A549 (cell line): ENCODE measurements around the gene RYR1. TPM values are rescaled to one million over a fixed set of nuclear protein-coding genes. Genes with fewer than 3 reads are reported as not detected.

Source experiments
- ATAC-seq, 2 experiments: fragments of 200-7000 bp in 1 of 2; fragments of >200 bp in 1 of 2; cut with Nextera tagmentation in 1 of 2; cut with Tn5 transposase in 1 of 2; 3 replicates each; pipeline versions ENCODE4 v1.8.0 to v1.9.1; 2018 to 2020; ENCODE audit warnings: mild to moderate bottlenecking in 1 of 2, moderate library complexity in 1 of 2
- CTCF ChIA-PET: fragments of 300-600 bp; sonication (Branson Sonifier 250); formaldehyde crosslinking; extraction: SDS; loops from one replicate; lab custom pipeline; 2021; ENCODE audit warnings: antibody characterized with exemption, inconsistent platforms; lab: Yijun Ruan, JAX
- POLR2A ChIA-PET: fragments of 350-600 bp; formaldehyde crosslinking; extraction: SDS; loops from one replicate; lab custom pipeline; 2021; ENCODE audit warnings: antibody characterized with exemption, inconsistent platforms; lab: Yijun Ruan, JAX
- DNase-seq, 2 experiments: peaks; one replicate each; pipeline versions ENCODE4 v3.0.0 to v3.0.0-alpha.2; 2011 to 2016; ENCODE audit warnings: low read depth in 1 of 2, low spot score in 1 of 2
- FAIRE-seq: peaks from 2 replicates; lab custom pipeline; 2011; peaks lifted over from hg19 to GRCh38; lab: Jason Lieb, UNC
- H3K27ac ChIP-seq, 2 experiments: fragments of >200 bp; sonication (Bioruptor Twin); formaldehyde crosslinking; 3 replicates each; pipeline ENCODE4 v1.5.1; 2016 to 2017
- H3K4me1 ChIP-seq: fragments of >200 bp; sonication (Bioruptor Twin); formaldehyde crosslinking; 3 replicates; pipeline ENCODE4 v1.6.1; 2016
- H3K4me2 ChIP-seq: fragments of >200 bp; sonication (Bioruptor Twin); formaldehyde crosslinking; 3 replicates; pipeline ENCODE4 v1.6.1; 2016
- H3K4me3 ChIP-seq: fragments of >200 bp; sonication (Bioruptor Twin); formaldehyde crosslinking; 3 replicates; pipeline ENCODE4 v1.5.1; 2016
- H3K9me3 ChIP-seq: fragments of >200 bp; sonication (Bioruptor Twin); formaldehyde crosslinking; 3 replicates; pipeline ENCODE4 v1.6.1; 2016
- BHLHE40 ChIP-seq: IDR thresholded peaks from 2 replicates; pipeline ENCODE4 v1.6.1; 2012; ENCODE audit warnings: low read depth, low read length, inconsistent platforms
- CEBPB ChIP-seq, 2 experiments: fragments of >200 bp in 1 of 2; sonication (Bioruptor Twin) in 1 of 2; formaldehyde crosslinking in 1 of 2; IDR thresholded peaks; 2 replicates each; pipeline ENCODE4 v1.6.1; 2012 to 2016
- EP300 ChIP-seq, 2 experiments: fragments of >200 bp; sonication (Bioruptor Twin); formaldehyde crosslinking; IDR thresholded peaks; 2 replicates in 1 of 2; 3 replicates in 1 of 2; pipeline ENCODE4 v1.6.1; 2016 to 2017
- FOXS1 ChIP-seq: fragments of 250-450 bp; sonication (Bioruptor Pico); IDR thresholded peaks from 2 replicates; pipeline ENCODE4 v1.5.0; 2020; ENCODE audit warnings: mild to moderate bottlenecking, moderate library complexity
- JUNB ChIP-seq: fragments of >200 bp; sonication (Bioruptor Twin); formaldehyde crosslinking; IDR thresholded peaks from 2 replicates; pipeline ENCODE4 v1.6.1; 2016
- MAFK ChIP-seq: fragments of 450-650 bp; IDR thresholded peaks from 2 replicates; pipeline ENCODE4 v1.6.1; 2014; ENCODE audit not compliant: partially characterized antibody
- MAZ ChIP-seq: fragments of 150-350 bp; IDR thresholded peaks from 2 replicates; pipeline ENCODE4 v1.6.1; 2014; ENCODE audit warnings: antibody characterized with exemption, low read depth, low read length, borderline replicate concordance
- MYC ChIP-seq: IDR thresholded peaks from 2 replicates; pipeline ENCODE4 v1.6.1; 2012; ENCODE audit warnings: mild to moderate bottlenecking, inconsistent platforms, low read length, improper control_type of control experiment, borderline replicate concordance
- NR3C1 ChIP-seq: fragments of >200 bp; sonication (Bioruptor Twin); formaldehyde crosslinking; IDR thresholded peaks from 3 replicates; pipeline ENCODE4 v1.6.1; 2017
- POLR2A ChIP-seq: IDR thresholded peaks from 2 replicates; pipeline ENCODE4 v1.6.1; 2012; ENCODE audit warnings: mild to moderate bottlenecking, low read length
- TFCP2L1 ChIP-seq: fragments of 250-450 bp; sonication (Bioruptor Pico); IDR thresholded peaks from 2 replicates; pipeline ENCODE4 v1.5.0; 2021; ENCODE audit warnings: mild to moderate bottlenecking
- ZSCAN20 ChIP-seq: fragments of 250-450 bp; sonication (Bioruptor Pico); IDR thresholded peaks from 2 replicates; pipeline ENCODE4 v1.8.0; 2022; ENCODE audit warnings: mild to moderate bottlenecking, moderate library complexity
- whole genome bisulfite sequencing: methylation state at CpG from one replicate; pipeline ENCODE4 v1.1.6; 2017; ENCODE audit errors: missing lambda C conversion rate; 5-methylcytosine and 5-hydroxymethylcytosine counted together
- polyA plus RNA-seq, 4 experiments: library from polyadenylated mRNA; depleted of rRNA in 3 of 4; stranded (reverse); fragments of >200 nt; fragmentation: RNase III in 1 of 4; extraction: RNeasy Plus Mini Kit Qiagen cat#74134 plus additional on column Dnase treatment in 1 of 4; gene quantifications; 2 replicates in 3 of 4; 3 replicates in 1 of 4; pipeline ENCODE4 v1.2.3, GENCODE V29; 2011 to 2017
- TF ChIP-seq, protein P1 (sequence below): fragments of 250-450 bp; sonication (Bioruptor Pico); IDR thresholded peaks from 2 replicates; pipeline ENCODE4 v1.5.0; 2020; ENCODE audit warnings: low read depth, mild to moderate bottlenecking, moderate library complexity
- TF ChIP-seq, protein P2 (sequence below): fragments of 150-350 bp; IDR thresholded peaks from 2 replicates; pipeline ENCODE4 v1.6.1; 2014; ENCODE audit warnings: low read depth, mild to moderate bottlenecking, low read length
- TF ChIP-seq, protein P3 (sequence below): fragments of >200 bp; sonication (Bioruptor Twin); formaldehyde crosslinking; IDR thresholded peaks from 2 replicates; pipeline ENCODE4 v1.6.1; 2016
- TF ChIP-seq, protein P4 (sequence below): fragments of >200 bp; sonication (Bioruptor Twin); formaldehyde crosslinking; IDR thresholded peaks from 3 replicates; pipeline ENCODE4 v1.6.1; 2016
- TF ChIP-seq, protein P5 (sequence below): fragments of 250-450 bp; sonication (Bioruptor Pico); IDR thresholded peaks from 2 replicates; pipeline ENCODE4 v1.5.0; 2021; ENCODE audit warnings: mild to moderate bottlenecking, moderate library complexity, borderline replicate concordance
- TF ChIP-seq, protein P6 (sequence below): IDR thresholded peaks from 2 replicates; pipeline ENCODE4 v1.6.1; 2012; ENCODE audit warnings: low read depth, borderline replicate concordance
- TF ChIP-seq, protein P7 (sequence below): fragments of 450-650 bp; IDR thresholded peaks from 2 replicates; pipeline ENCODE4 v1.6.1; 2014; ENCODE audit warnings: antibody characterized with exemption

The RYR1 gene
- polyA plus RNA-seq, 2 of the 4 experiments (the other 2 are of a cell fraction), result 1.4 to 3.1 TPM

DNA sequence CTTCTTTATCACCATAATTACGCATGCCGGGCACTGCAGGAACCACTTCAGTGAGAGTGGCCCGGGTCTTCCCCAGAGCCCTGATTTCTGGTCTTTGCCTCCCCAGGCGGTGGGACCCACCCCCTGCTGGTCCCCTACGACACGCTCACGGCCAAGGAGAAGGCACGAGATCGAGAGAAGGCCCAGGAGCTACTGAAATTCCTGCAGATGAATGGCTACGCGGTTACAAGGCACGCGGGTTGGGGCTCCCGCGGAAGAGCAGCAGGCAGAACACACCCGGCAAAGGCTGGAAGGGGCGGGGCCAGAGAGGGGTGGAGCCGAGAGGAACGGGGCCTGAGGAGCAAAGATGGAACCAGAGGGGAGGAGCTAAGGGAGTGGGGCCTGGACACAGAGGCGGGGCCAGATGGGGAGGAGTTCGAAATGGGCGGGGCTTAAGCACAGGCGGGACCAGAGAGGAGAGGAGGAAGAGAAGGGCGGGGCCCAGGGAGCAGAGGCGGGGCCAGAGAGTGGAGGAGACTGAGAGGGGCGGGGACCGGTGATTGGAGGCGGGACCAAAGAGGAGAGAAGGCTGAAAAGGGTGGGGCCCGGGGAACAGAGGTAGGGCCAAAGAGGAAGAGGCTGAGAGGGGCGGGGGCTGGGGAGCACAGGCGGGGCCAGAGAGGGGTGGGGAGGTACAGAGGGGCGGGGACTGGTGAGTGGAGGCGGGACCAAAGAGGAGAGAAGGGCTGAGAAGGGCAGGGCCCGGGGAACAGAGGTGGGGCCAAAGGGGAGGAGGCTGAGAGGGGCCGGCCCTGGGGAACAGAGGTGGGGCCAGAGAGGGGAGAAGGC, 73.4 kb downstream of the RYR1 start (continued):
- TF ChIP-seq MYC, result no peak
- TF ChIP-seq, protein P1, sequence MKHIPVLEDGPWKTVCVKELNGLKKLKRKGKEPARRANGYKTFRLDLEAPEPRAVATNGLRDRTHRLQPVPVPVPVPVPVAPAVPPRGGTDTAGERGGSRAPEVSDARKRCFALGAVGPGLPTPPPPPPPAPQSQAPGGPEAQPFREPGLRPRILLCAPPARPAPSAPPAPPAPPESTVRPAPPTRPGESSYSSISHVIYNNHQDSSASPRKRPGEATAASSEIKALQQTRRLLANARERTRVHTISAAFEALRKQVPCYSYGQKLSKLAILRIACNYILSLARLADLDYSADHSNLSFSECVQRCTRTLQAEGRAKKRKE, result peak; percentile 65; the same call in 1 of the 2 replicates
- no peak for TF ChIP-seq MAFK
- no peak for TF ChIP-seq ZSCAN20 (CRISPR knock-in tag)
- no peak for TF ChIP-seq TFCP2L1 (CRISPR knock-in tag)
- TF ChIP-seq, protein P2, sequence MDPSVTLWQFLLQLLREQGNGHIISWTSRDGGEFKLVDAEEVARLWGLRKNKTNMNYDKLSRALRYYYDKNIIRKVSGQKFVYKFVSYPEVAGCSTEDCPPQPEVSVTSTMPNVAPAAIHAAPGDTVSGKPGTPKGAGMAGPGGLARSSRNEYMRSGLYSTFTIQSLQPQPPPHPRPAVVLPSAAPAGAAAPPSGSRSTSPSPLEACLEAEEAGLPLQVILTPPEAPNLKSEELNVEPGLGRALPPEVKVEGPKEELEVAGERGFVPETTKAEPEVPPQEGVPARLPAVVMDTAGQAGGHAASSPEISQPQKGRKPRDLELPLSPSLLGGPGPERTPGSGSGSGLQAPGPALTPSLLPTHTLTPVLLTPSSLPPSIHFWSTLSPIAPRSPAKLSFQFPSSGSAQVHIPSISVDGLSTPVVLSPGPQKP, result no peak
- TF ChIP-seq JUNB, result no peak
- TF ChIP-seq EP300 (IDR thresholded peaks at IDR 0.05), result no peak

DNA sequence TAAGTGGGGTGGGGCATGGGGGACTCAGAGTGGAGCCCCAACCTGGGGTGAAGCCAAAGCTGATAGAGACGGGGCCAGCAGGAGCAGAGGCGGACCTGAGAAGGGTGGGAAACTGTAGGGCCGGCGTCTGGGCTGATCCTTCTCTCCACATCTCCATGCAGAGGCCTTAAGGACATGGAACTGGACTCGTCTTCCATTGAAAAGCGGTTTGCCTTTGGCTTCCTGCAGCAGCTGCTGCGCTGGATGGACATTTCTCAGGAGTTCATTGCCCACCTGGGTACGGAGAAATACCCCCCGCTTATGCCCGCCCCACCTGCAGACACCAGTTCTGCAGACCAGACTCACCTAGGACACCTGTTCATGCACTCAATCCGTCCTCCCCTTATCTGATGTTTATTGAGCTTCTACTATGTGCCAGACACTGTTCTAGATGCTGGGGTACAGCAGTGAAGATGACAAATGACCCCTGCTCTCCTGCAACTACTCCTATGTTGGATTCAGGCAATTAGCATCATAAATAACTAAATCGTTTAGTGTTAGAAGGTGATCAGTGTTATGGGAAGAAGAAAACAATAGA, 74.1 kb downstream of the RYR1 start:
- Histone ChIP-seq H3K27ac (peak overlapping the region; percentile 19 to 49; a peak in 3 of 6 replicates), H3K4me3 (peak overlapping the region; percentile 32)
- WGBS, result 56% methylated on average over 12 of the region's 12 CpGs
- no peak for ATAC-seq
- CTCF ChIA-PET, result interaction anchor here (0.6 to 12.7 kb wide), 12 partner anchors 10 to 426 kb away, joined by 3 to 160 read pairs (median 4); partner anchors contain the start of genes FAM98C, MRPS12 and SARS2
- peak; percentile 67 for FAIRE-seq
- DNase-seq, result no peak
- no peak for TF ChIP-seq BHLHE40
- no peak for TF ChIP-seq CEBPB (IDR thresholded peaks at IDR 0.05)
- TF ChIP-seq MAZ, result no peak
- no peak for TF ChIP-seq POLR2A
- TF ChIP-seq, protein P3, sequence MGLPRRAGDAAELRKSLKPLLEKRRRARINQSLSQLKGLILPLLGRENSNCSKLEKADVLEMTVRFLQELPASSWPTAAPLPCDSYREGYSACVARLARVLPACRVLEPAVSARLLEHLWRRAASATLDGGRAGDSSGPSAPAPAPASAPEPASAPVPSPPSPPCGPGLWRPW, result no peak
- no peak for TF ChIP-seq ZSCAN20 (CRISPR knock-in tag)
- no peak for TF ChIP-seq FOXS1
- TF ChIP-seq, protein P1, result no peak
- TF ChIP-seq, protein P4, sequence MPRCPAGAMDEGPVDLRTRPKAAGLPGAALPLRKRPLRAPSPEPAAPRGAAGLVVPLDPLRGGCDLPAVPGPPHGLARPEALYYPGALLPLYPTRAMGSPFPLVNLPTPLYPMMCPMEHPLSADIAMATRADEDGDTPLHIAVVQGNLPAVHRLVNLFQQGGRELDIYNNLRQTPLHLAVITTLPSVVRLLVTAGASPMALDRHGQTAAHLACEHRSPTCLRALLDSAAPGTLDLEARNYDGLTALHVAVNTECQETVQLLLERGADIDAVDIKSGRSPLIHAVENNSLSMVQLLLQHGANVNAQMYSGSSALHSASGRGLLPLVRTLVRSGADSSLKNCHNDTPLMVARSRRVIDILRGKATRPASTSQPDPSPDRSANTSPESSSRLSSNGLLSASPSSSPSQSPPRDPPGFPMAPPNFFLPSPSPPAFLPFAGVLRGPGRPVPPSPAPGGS, result no peak
- TF ChIP-seq MAFK, result no peak
- TF ChIP-seq, protein P5, sequence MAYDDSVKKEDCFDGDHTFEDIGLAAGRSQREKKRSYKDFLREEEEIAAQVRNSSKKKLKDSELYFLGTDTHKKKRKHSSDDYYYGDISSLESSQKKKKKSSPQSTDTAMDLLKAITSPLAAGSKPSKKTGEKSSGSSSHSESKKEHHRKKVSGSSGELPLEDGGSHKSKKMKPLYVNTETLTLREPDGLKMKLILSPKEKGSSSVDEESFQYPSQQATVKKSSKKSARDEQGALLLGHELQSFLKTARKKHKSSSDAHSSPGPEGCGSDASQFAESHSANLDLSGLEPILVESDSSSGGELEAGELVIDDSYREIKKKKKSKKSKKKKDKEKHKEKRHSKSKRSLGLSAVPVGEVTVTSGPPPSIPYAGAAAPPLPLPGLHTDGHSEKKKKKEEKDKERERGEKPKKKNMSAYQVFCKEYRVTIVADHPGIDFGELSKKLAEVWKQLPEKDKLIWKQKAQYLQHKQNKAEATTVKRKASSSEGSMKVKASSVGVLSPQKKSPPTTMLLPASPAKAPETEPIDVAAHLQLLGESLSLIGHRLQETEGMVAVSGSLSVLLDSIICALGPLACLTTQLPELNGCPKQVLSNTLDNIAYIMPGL, result no peak
- TF ChIP-seq, protein P6, sequence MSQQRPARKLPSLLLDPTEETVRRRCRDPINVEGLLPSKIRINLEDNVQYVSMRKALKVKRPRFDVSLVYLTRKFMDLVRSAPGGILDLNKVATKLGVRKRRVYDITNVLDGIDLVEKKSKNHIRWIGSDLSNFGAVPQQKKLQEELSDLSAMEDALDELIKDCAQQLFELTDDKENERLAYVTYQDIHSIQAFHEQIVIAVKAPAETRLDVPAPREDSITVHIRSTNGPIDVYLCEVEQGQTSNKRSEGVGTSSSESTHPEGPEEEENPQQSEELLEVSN, result no peak
- TF ChIP-seq, protein P7, sequence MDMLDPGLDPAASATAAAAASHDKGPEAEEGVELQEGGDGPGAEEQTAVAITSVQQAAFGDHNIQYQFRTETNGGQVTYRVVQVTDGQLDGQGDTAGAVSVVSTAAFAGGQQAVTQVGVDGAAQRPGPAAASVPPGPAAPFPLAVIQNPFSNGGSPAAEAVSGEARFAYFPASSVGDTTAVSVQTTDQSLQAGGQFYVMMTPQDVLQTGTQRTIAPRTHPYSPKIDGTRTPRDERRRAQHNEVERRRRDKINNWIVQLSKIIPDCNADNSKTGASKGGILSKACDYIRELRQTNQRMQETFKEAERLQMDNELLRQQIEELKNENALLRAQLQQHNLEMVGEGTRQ, result no peak
- TF ChIP-seq NR3C1, result no peak
- TF ChIP-seq, all 56 proteins: peak for 0
- peaks cover 16% of the 10 kb centered on the region for H3K4me1 ChIP-seq
- no peaks in the 10 kb centered on the region for H3K9me3 ChIP-seq
- H3K4me2 ChIP-seq, result peak overlapping the region; percentile 85
- POLR2A ChIA-PET, result interaction anchor here (0.6 to 1.2 kb wide), 9 partner anchors 13 to 1327 kb away, joined by 3 to 12 read pairs (median 4); partner anchors contain the start of genes DYRK1B, EIF3K, FAM98C and MRPS12
